ENCODE measurements around the gene NBDY. TPM values are rescaled to one million over a fixed set of nuclear protein-coding genes. Genes with fewer than 3 reads are reported as not detected.

Gene NBDY
- polyA plus RNA-seq, 2 of the 4 experiments (the other 2 are of a cell fraction): 48.0 to 64.8 TPM

DNA sequence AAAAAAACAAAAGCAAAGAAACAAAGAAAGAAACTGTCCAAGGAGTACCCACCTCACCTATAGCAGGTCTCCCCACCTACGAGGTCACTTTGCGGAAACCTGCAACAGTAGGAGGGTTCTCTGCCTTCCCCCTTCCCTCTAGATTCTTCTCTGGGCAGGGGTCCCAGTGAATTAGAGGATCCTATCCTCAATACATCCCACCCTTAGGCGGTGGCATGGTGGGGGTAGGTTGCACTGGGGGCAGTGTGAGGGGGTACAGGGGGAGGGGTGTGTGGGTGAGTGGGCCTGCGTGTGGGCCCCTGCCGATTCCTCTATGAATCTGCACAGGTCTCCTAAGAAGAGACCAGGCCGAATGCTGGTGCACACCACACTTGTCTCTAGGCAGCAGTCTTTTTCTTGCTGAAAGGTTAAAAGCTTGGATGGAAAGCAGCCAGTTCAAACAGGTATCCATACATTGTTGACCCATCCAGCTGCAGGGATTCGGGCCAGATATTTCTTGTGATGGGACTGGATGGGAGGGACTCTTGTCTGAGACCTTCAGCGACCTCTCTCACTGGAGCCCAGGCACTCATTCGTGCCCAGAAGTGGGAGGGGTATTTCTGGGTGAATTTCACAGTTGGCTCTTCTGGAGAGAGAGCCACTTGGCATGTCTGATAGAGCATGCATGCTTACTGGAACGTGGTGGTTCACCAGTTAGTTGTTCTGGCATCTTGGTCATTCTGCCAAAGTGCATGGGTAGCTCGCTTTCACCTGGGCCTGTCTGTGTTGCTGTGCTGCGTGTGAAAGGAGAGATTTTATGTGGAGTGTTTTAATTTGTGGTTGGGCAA is 65.6 kb downstream of the NBDY start:
- POLR2A ChIA-PET: interaction anchor here (0.8 kb wide), 1 partner anchor 183 kb away, joined by 3 read pairs; no protein-coding TSS in a partner anchor
- no peaks in the 10 kb centered on the region for H3K9me3 ChIP-seq

GRCh38 chrX:56795309-56795868 is 66.3 kb downstream of the NBDY start:
- Histone ChIP-seq H3K4me3 (no peak overlapping the region), H3K9me3 (no peaks in the 10 kb centered on the region), H3K4me2 (no peak overlapping the region), H3K27ac (no peak overlapping the region), H3K4me1 (no peaks in the 10 kb centered on the region)
- no peak for DNase-seq (ENCODE audit: low read depth in 1 of 2, low spot score in 1 of 2)
- ChIA-PET POLR2A (interaction anchor here (0.8 kb wide), 1 partner anchor 183 kb away, joined by 3 read pairs; no protein-coding TSS in a partner anchor), CTCF (no interaction called here)
- no peak for FAIRE-seq
- no peak for ATAC-seq
- 97% methylated on average over 14 of the region's 14 CpGs for WGBS (ENCODE audit: missing lambda C conversion rate)
- TF ChIP-seq, protein P1, sequence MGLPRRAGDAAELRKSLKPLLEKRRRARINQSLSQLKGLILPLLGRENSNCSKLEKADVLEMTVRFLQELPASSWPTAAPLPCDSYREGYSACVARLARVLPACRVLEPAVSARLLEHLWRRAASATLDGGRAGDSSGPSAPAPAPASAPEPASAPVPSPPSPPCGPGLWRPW (IDR thresholded peaks at IDR 0.05): no peak
- TF ChIP-seq ZSCAN20 (CRISPR knock-in tag; IDR thresholded peaks at IDR 0.05) (no peak), MAX (IDR thresholded peaks at IDR 0.05) (no peak), JUN (IDR thresholded peaks at IDR 0.05) (no peak), NFE2L2 (conservative IDR thresholded peaks at IDR 0.05; ENCODE audit: low read length) (no peak), NPAS2 (CRISPR knock-in tag; IDR thresholded peaks at IDR 0.05; ENCODE audit: borderline replicate concordance) (no peak), HDAC2 (IDR thresholded peaks at IDR 0.05) (no peak), BCL3 (IDR thresholded peaks at IDR 0.05) (no peak), RFX5 (IDR thresholded peaks at IDR 0.05) (no peak), EP300 (IDR thresholded peaks at IDR 0.05) (no peak), HOXB5 (CRISPR knock-in tag; IDR thresholded peaks at IDR 0.05) (no peak), HMGXB4 (CRISPR knock-in tag; IDR thresholded peaks at IDR 0.05; ENCODE audit: borderline replicate concordance) (no peak), RARB (CRISPR knock-in tag; IDR thresholded peaks at IDR 0.05) (no peak), RNF2 (IDR thresholded peaks at IDR 0.05; ENCODE audit: borderline replicate concordance, low read depth) (no peak), SMC3 (IDR thresholded peaks at IDR 0.05) (no peak), CBX2 (IDR thresholded peaks at IDR 0.05; ENCODE audit: borderline replicate concordance, low read depth) (no peak), EHF (CRISPR knock-in tag; IDR thresholded peaks at IDR 0.05) (no peak), BHLHE40 (IDR thresholded peaks at IDR 0.05; ENCODE audit: low read depth, low read length) (no peak), USF2 (IDR thresholded peaks at IDR 0.05) (no peak)
- TF ChIP-seq, protein P2, sequence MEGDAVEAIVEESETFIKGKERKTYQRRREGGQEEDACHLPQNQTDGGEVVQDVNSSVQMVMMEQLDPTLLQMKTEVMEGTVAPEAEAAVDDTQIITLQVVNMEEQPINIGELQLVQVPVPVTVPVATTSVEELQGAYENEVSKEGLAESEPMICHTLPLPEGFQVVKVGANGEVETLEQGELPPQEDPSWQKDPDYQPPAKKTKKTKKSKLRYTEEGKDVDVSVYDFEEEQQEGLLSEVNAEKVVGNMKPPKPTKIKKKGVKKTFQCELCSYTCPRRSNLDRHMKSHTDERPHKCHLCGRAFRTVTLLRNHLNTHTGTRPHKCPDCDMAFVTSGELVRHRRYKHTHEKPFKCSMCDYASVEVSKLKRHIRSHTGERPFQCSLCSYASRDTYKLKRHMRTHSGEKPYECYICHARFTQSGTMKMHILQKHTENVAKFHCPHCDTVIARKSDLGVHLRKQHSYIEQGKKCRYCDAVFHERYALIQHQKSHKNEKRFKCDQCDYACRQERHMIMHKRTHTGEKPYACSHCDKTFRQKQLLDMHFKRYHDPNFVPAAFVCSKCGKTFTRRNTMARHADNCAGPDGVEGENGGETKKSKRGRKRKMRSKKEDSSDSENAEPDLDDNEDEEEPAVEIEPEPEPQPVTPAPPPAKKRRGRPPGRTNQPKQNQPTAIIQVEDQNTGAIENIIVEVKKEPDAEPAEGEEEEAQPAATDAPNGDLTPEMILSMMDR (IDR thresholded peaks at IDR 0.05): no peak

More for the DNA sequence above, 65.6 kb downstream of the NBDY start:
- Histone ChIP-seq H3K4me3 (no peak overlapping the region), H3K4me1 (no peaks in the 10 kb centered on the region), H3K4me2 (no peak overlapping the region), H3K27ac (no peak overlapping the region)
- CTCF ChIA-PET: no interaction called here
- TF ChIP-seq ESRRA (IDR thresholded peaks at IDR 0.05; ENCODE audit: borderline replicate concordance, low read length): no peak
- 85% methylated on average over 7 of the region's 12 CpGs for WGBS (ENCODE audit: missing lambda C conversion rate)
- FAIRE-seq (no peak), ATAC-seq (no peak), DNase-seq (ENCODE audit: low read depth in 1 of 2, low spot score in 1 of 2) (no peak)
